ENCODE results near the gene SOX9. TPM values are rescaled to one million over a fixed set of nuclear protein-coding genes. Genes with fewer than 3 reads are reported as not detected.

The SOX9 gene
- polyA plus RNA-seq, 2 of the 4 experiments (the other 2 are of a cell fraction), result 6.7 to 12.3 TPM

DNA sequence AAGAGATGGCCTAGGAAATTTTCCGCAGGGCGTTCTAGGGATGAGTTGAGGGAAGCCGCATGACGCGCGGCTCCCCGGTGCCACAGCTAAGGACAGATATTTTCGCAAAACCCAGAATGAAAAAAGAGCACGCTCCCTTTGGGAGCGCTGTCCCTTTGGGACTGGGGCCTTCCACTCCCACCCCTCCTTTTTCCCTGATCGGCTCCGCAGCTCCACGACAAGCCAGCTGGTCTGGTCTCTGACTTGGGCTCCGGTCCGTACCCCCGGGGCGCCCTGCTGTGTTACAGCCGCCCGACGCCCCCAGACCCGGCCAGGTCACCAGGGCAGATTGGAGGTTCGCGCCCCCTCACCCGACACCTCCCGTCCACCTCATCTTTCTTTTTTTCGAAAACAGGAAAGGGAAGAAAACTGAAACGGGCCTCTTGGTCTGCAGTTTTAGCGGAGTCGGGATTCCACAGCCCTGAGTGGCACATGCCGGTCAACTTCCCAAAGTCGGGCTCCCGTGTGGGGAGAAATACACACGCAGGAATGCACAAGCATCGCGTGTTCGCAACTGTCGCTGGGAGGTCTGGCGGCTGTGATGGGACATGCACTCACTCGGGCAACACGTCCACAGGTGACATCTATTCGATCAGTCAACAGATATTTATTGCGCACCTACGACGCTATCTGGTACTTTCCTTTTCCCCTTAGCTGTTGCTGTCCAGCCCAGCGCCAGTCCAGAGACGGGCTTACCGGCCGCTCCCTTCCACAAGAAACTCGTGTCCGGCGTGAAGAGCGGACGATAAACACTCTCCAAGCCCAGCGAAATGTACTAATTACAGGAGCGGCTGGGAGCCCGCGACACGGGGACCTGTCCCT is 3.9 kb upstream of the SOX9 start:
- no peaks in the 10 kb centered on the region for H3K9me3 ChIP-seq
- peaks cover 18% of the 10 kb centered on the region for H3K4me1 ChIP-seq
- no peak for ATAC-seq
- FAIRE-seq, result no peak
- H3K4me2 ChIP-seq, result peak overlapping the region; percentile 96
- H3K27ac ChIP-seq, result peak overlapping the region in 1 of 2 experiments; percentile 68; a peak in 1 of 6 replicates
- peak overlapping the region; percentile 35 for H3K4me3 ChIP-seq
- DNase-seq (ENCODE audit: low read depth in 1 of 2, low spot score in 1 of 2), result no peak
- ChIA-PET CTCF (interaction anchor here (0.8 to 5.3 kb wide), 12 partner anchors 7 to 1350 kb away, joined by 3 to 47 read pairs (median 4); no protein-coding TSS in a partner anchor), POLR2A (no interaction called here)
- TF ChIP-seq, protein P1, sequence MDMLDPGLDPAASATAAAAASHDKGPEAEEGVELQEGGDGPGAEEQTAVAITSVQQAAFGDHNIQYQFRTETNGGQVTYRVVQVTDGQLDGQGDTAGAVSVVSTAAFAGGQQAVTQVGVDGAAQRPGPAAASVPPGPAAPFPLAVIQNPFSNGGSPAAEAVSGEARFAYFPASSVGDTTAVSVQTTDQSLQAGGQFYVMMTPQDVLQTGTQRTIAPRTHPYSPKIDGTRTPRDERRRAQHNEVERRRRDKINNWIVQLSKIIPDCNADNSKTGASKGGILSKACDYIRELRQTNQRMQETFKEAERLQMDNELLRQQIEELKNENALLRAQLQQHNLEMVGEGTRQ (IDR thresholded peaks at IDR 0.05), result no peak
- TF ChIP-seq EP300 (IDR thresholded peaks at IDR 0.05) (no peak), CHD4 (IDR thresholded peaks at IDR 0.05; ENCODE audit: borderline replicate concordance) (no peak), NPAS2 (CRISPR knock-in tag; IDR thresholded peaks at IDR 0.05; ENCODE audit: borderline replicate concordance) (no peak), ELK1 (IDR thresholded peaks at IDR 0.05; ENCODE audit: low read depth, low read length) (no peak), RFX5 (IDR thresholded peaks at IDR 0.05) (no peak), PHF8 (IDR thresholded peaks at IDR 0.05; ENCODE audit: borderline replicate concordance, low read depth) (no peak), ZNF302 (CRISPR knock-in tag; IDR thresholded peaks at IDR 0.05) (no peak)
- TF ChIP-seq, protein P2, sequence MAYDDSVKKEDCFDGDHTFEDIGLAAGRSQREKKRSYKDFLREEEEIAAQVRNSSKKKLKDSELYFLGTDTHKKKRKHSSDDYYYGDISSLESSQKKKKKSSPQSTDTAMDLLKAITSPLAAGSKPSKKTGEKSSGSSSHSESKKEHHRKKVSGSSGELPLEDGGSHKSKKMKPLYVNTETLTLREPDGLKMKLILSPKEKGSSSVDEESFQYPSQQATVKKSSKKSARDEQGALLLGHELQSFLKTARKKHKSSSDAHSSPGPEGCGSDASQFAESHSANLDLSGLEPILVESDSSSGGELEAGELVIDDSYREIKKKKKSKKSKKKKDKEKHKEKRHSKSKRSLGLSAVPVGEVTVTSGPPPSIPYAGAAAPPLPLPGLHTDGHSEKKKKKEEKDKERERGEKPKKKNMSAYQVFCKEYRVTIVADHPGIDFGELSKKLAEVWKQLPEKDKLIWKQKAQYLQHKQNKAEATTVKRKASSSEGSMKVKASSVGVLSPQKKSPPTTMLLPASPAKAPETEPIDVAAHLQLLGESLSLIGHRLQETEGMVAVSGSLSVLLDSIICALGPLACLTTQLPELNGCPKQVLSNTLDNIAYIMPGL (CRISPR knock-in tag; IDR thresholded peaks at IDR 0.05; ENCODE audit: borderline replicate concordance), result no peak
- WGBS (ENCODE audit: missing lambda C conversion rate), result 68% methylated on average over 58 of the region's 58 CpGs

- POLR2A ChIA-PET, result no interaction called here
- no peak for FAIRE-seq
- CTCF ChIA-PET, result interaction anchor here (0.7 to 5.3 kb wide), 16 partner anchors 8 to 977 kb away, joined by 3 to 47 read pairs (median 4); no protein-coding TSS in a partner anchor
- H3K4me1 ChIP-seq, result peaks cover 22% of the 10 kb centered on the region
- no peaks in the 10 kb centered on the region for H3K9me3 ChIP-seq
- H3K4me2 ChIP-seq, result peak overlapping the region; percentile 96
- no peak for TF ChIP-seq POLR2A (IDR thresholded peaks at IDR 0.05; ENCODE audit: low read length)
- TF ChIP-seq ZFP36 (IDR thresholded peaks at IDR 0.05; ENCODE audit: borderline replicate concordance, partially characterized antibody), result no peak
- TF ChIP-seq HEYL (CRISPR knock-in tag; IDR thresholded peaks at IDR 0.05), result no peak
- no peak for TF ChIP-seq CBX8 (IDR thresholded peaks at IDR 0.05)
- TF ChIP-seq CHD2 (IDR thresholded peaks at IDR 0.05; ENCODE audit: low read length, partially characterized antibody), result no peak
- TF ChIP-seq RFX5 (IDR thresholded peaks at IDR 0.05), result no peak
- TF ChIP-seq, protein P1 (IDR thresholded peaks at IDR 0.05), result no peak
- TF ChIP-seq KDM5A (IDR thresholded peaks at IDR 0.05), result no peak
- no peak for TF ChIP-seq HOXA7 (CRISPR knock-in tag; IDR thresholded peaks at IDR 0.05)
- TF ChIP-seq HDAC2 (IDR thresholded peaks at IDR 0.05), result no peak
- TF ChIP-seq FOSL2 (IDR thresholded peaks at IDR 0.05), result no peak
- TF ChIP-seq FOSL2 (CRISPR knock-in tag; IDR thresholded peaks at IDR 0.05), result no peak
- TF ChIP-seq MAX (IDR thresholded peaks at IDR 0.05), result no peak; the same call in 1 of the 2 replicates
- TF ChIP-seq MAFK (IDR thresholded peaks at IDR 0.05; ENCODE audit: partially characterized antibody), result no peak
- TF ChIP-seq EP300 (IDR thresholded peaks at IDR 0.05), result no peak
- TF ChIP-seq POLR2AphosphoS2 (conservative IDR thresholded peaks at IDR 0.05; ENCODE audit: low read length), result no peak
- DNase-seq (ENCODE audit: low read depth in 1 of 2, low spot score in 1 of 2), result no peak
- WGBS (ENCODE audit: missing lambda C conversion rate), result 29% methylated on average over 47 of the region's 51 CpGs
- H3K4me3 ChIP-seq, result peak overlapping the region; percentile 35
- peak overlapping the region; percentile 2 to 68; a peak in 4 of 6 replicates for H3K27ac ChIP-seq
- ATAC-seq, result no peak
Observed at GRCh38 chr17:72117535-72118334, 3.1 kb upstream of the SOX9 start.

All from A549 (cell line).